H1 (cell line): ENCODE results near the gene TTLL5. TPM values are rescaled to one million over a fixed set of nuclear protein-coding genes. Genes with fewer than 3 reads are reported as not detected.

Source experiments
- CTCF ChIA-PET: fragments of 300-600 bp; sonication (Branson Sonifier 250); formaldehyde crosslinking; loops from one replicate; lab custom pipeline; 2021; ENCODE audit not compliant: partially characterized antibody; lab: Charles Lee
- POLR2A ChIA-PET: fragments of 300-600 bp; sonication (Branson Sonifier 250); formaldehyde crosslinking; loops from one replicate; lab custom pipeline; 2021; ENCODE audit warnings: inconsistent platforms; ENCODE audit not compliant: partially characterized antibody; lab: Charles Lee
- DNase-seq, 2 experiments: peaks; one replicate each; pipeline versions ENCODE4 v3.0.0 to v3.0.0-alpha.2; 2010 to 2022; ENCODE audit warnings: low spot score in 2 of 2, low read depth in 1 of 2, mixed read lengths in 1 of 2
- FAIRE-seq: peaks from 2 replicates; lab custom pipeline; 2011; peaks lifted over from hg19 to GRCh38; lab: Jason Lieb, UNC
- H2AFZ ChIP-seq: 2 replicates; pipeline ENCODE4 v1.8.1; 2012; ENCODE audit warnings: low read length, inconsistent platforms
- H2AK5ac ChIP-seq: 2 replicates; pipeline ENCODE4 v1.6.1; 2013; ENCODE audit warnings: low read depth, low read length
- H2BK120ac ChIP-seq: replicated peaks from 2 replicates; pipeline ENCODE3; 2013; ENCODE audit warnings: low read depth, low read length, inconsistent platforms
- H2BK12ac ChIP-seq: 2 replicates; pipeline ENCODE4 v1.6.1; 2013; ENCODE audit warnings: low read depth, low read length
- H2BK15ac ChIP-seq: 2 replicates; pipeline ENCODE4 v1.6.1; 2013; ENCODE audit warnings: low read length
- H2BK20ac ChIP-seq: 2 replicates; pipeline ENCODE4 v1.6.1; 2013; ENCODE audit warnings: low read length
- H2BK5ac ChIP-seq: 2 replicates; pipeline ENCODE4 v1.6.1; 2013; ENCODE audit warnings: low read depth, low read length
- H3K14ac ChIP-seq: 2 replicates; pipeline ENCODE4 v1.6.1; 2013; ENCODE audit warnings: inconsistent platforms; ENCODE audit not compliant: insufficient read length
- H3K18ac ChIP-seq: 2 replicates; pipeline ENCODE4 v1.6.1; 2013; ENCODE audit warnings: low read length; ENCODE audit errors: extremely low read depth
- H3K23ac ChIP-seq: 2 replicates; pipeline ENCODE4 v1.6.1; 2013; ENCODE audit warnings: inconsistent platforms; ENCODE audit not compliant: insufficient read length
- H3K23me2 ChIP-seq: 2 replicates; pipeline ENCODE4 v1.6.1; 2013; ENCODE audit warnings: low read depth, low read length
- H3K27ac ChIP-seq: 2 replicates; pipeline ENCODE4 v1.6.1; 2011; ENCODE audit warnings: low read depth, low read length, inconsistent platforms
- H3K27me3 ChIP-seq, 4 experiments: replicated peaks in 1 of 4; 1 replicate in 1 of 4; 2 replicates in 3 of 4; pipeline versions ENCODE4 v1.6.1 to v1.8.1; 2011 to 2013; ENCODE audit warnings: low read length in 3 of 4, mild to moderate bottlenecking in 3 of 4, inconsistent platforms in 2 of 4, mixed read lengths in 2 of 4, moderate library complexity in 1 of 4; ENCODE audit not compliant: control insufficient read depth in 3 of 4, insufficient read depth in 3 of 4; ENCODE audit errors: extremely low read depth in 1 of 4
- H3K36me3 ChIP-seq, 4 experiments: 2 replicates each; pipeline versions ENCODE4 v1.6.1 to v1.8.1; 2011 to 2013; ENCODE audit warnings: mild to moderate bottlenecking in 4 of 4, low read length in 3 of 4, moderate library complexity in 2 of 4, control low read depth in 1 of 4, inconsistent platforms in 1 of 4; ENCODE audit not compliant: insufficient read depth in 4 of 4, control insufficient read depth in 2 of 4
- H3K4ac ChIP-seq: replicated peaks from 2 replicates; pipeline ENCODE3; 2013; ENCODE audit warnings: low read length, low read depth, mixed read lengths, inconsistent platforms; ENCODE audit not compliant: insufficient read length
- H3K4me1 ChIP-seq, 4 experiments: replicated peaks in 1 of 4; 1 replicate in 1 of 4; 2 replicates in 3 of 4; pipeline versions ENCODE4 v1.6.1 to v1.8.1; 2011 to 2013; ENCODE audit warnings: low read length in 3 of 4, inconsistent platforms in 2 of 4, mixed read lengths in 1 of 4; ENCODE audit not compliant: insufficient read depth in 4 of 4, control insufficient read depth in 3 of 4
- H3K4me2 ChIP-seq, 2 experiments: 2 replicates each; pipeline versions ENCODE4 v1.6.1 to v1.8.1; 2011 to 2013; ENCODE audit warnings: low read depth in 2 of 2, low read length in 2 of 2, control low read depth in 1 of 2, inconsistent platforms in 1 of 2, mild to moderate bottlenecking in 1 of 2; ENCODE audit not compliant: insufficient read depth in 1 of 2
- H3K4me3 ChIP-seq, 4 experiments: fragments of 200-600, 300-600 bp in 1 of 4; sonication (generic), shearing (Covaris generic), sonication (Bioruptor Twin) in 1 of 4; 2 replicates each; pipeline versions ENCODE4 v1.5.1 to v1.8.1; 2011 to 2016; ENCODE audit warnings: low read length in 4 of 4, low read depth in 3 of 4, control low read depth in 2 of 4, inconsistent platforms in 2 of 4, mild to moderate bottlenecking in 2 of 4, mixed read lengths in 1 of 4, moderate library complexity in 1 of 4; ENCODE audit not compliant: insufficient read depth in 2 of 4; ENCODE audit errors: extremely low read depth in 1 of 4
- H3K56ac ChIP-seq: replicated peaks from 2 replicates; pipeline ENCODE3; 2013; ENCODE audit warnings: low read depth, mild to moderate bottlenecking, mixed read lengths, low read length, inconsistent platforms; ENCODE audit not compliant: insufficient read length
- H3K79me1 ChIP-seq: 2 replicates; pipeline ENCODE4 v1.6.1; 2013; ENCODE audit warnings: low read depth, low read length, control low read depth
- H3K79me2 ChIP-seq, 2 experiments: 2 replicates each; pipeline versions ENCODE4 v1.6.1 to v1.8.1; 2012 to 2013; ENCODE audit warnings: low read length in 2 of 2, mild to moderate bottlenecking in 2 of 2, inconsistent platforms in 1 of 2; ENCODE audit not compliant: insufficient read depth in 2 of 2, control insufficient read depth in 1 of 2
- H3K9ac ChIP-seq, 4 experiments: replicated peaks in 1 of 4; 1 replicate in 1 of 4; 2 replicates in 3 of 4; pipeline versions ENCODE4 v1.6.1 to v1.8.1; 2011 to 2013; ENCODE audit warnings: low read depth in 3 of 4, low read length in 3 of 4, control low read depth in 2 of 4, mild to moderate bottlenecking in 2 of 4, moderate library complexity in 2 of 4, inconsistent platforms in 1 of 4; ENCODE audit errors: extremely low read depth in 1 of 4
- H3K9me3 ChIP-seq, 2 experiments: 2 replicates each; pipeline versions ENCODE4 v1.6.1 to v1.8.1; 2012 to 2013; ENCODE audit warnings: mild to moderate bottlenecking in 2 of 2, moderate library complexity in 2 of 2, control low read depth in 1 of 2, inconsistent platforms in 1 of 2, low read depth in 1 of 2, low read length in 1 of 2, mixed read lengths in 1 of 2; ENCODE audit not compliant: insufficient read depth in 2 of 2
- H4K20me1 ChIP-seq, 2 experiments: replicated peaks in 1 of 2; 2 replicates each; pipeline versions ENCODE3 to v1.8.1; 2011 to 2013; ENCODE audit warnings: inconsistent platforms in 2 of 2, low read length in 2 of 2, mild to moderate bottlenecking in 1 of 2; ENCODE audit not compliant: insufficient read depth in 2 of 2, control insufficient read depth in 1 of 2
- H4K5ac ChIP-seq: 2 replicates; pipeline ENCODE4 v1.6.1; 2013; ENCODE audit warnings: low read length, low read depth, mixed read lengths, inconsistent platforms; ENCODE audit not compliant: insufficient read length
- H4K8ac ChIP-seq: 2 replicates; pipeline ENCODE4 v1.8.0; 2013; ENCODE audit warnings: mild to moderate bottlenecking, moderate library complexity, low read length, inconsistent platforms; ENCODE audit not compliant: insufficient read depth; ENCODE audit errors: extremely low read depth
- H4K91ac ChIP-seq: replicated peaks from 2 replicates; pipeline ENCODE3; 2013; ENCODE audit warnings: low read length, mixed read lengths, inconsistent platforms; ENCODE audit not compliant: insufficient read length
- ATF3 ChIP-seq: IDR thresholded peaks from 2 replicates; pipeline ENCODE4 v1.6.1; 2011; ENCODE audit warnings: low read depth, mild to moderate bottlenecking, low read length; ENCODE audit not compliant: insufficient read depth
- BCL11A ChIP-seq, 2 experiments: IDR thresholded peaks; one replicate each; pipeline ENCODE4 v1.6.1; 2011; ENCODE audit warnings: low read depth in 2 of 2, low read length in 2 of 2, mild to moderate bottlenecking in 2 of 2
- CEBPB ChIP-seq: IDR thresholded peaks from 2 replicates; pipeline ENCODE4 v1.6.1; 2012; ENCODE audit warnings: low read depth, low read length
- HDAC2 ChIP-seq, 2 experiments: fragments of 300-600 bp in 1 of 2; sonication (generic) in 1 of 2; IDR thresholded peaks; 2 replicates each; pipeline ENCODE4 v1.6.1; 2011 to 2012; ENCODE audit warnings: low read depth in 2 of 2, low read length in 2 of 2, mild to moderate bottlenecking in 2 of 2, moderate library complexity in 2 of 2, borderline replicate concordance in 1 of 2, inconsistent platforms in 1 of 2
- HDAC6 ChIP-seq: IDR thresholded peaks from one replicate; pipeline ENCODE4 v1.7.1; 2012; ENCODE audit warnings: low read depth, mild to moderate bottlenecking, inconsistent platforms, low read length, moderate library complexity
- JUN ChIP-seq: IDR thresholded peaks from 2 replicates; pipeline ENCODE4 v1.6.1; 2011; ENCODE audit warnings: low read depth, mild to moderate bottlenecking, improper control_type of control experiment, low read length
- MAFK ChIP-seq: IDR thresholded peaks from 2 replicates; pipeline ENCODE4 v1.6.1; 2012; ENCODE audit warnings: low read depth, mild to moderate bottlenecking, improper control_type of control experiment, low read length
- POLR2AphosphoS5 ChIP-seq: IDR thresholded peaks from 2 replicates; pipeline ENCODE4 v1.6.1; 2011; ENCODE audit warnings: low read depth, low read length
- SP1 ChIP-seq: IDR thresholded peaks from 2 replicates; pipeline ENCODE4 v1.6.1; 2011; ENCODE audit warnings: low read depth, low read length
- polyA plus RNA-seq, 7 experiments: library from polyadenylated mRNA; depleted of rRNA in 3 of 7; stranded (reverse) in 5 of 7; unstranded in 2 of 7; fragments of >200 nt in 5 of 7; fragments of 200-250 nt in 2 of 7; gene quantifications; 1 replicate in 5 of 7; 2 replicates in 1 of 7; 4 replicates in 1 of 7; pipeline versions ENCODE4 v1.2.1 to v1.2.3, GENCODE V29; 2011 to 2013; ENCODE audit warnings: missing spikeins in 2 of 7, mixed read lengths in 2 of 7
- total RNA-seq: library from RNA; stranded (reverse); fragmentation: NEBNext Ultra II Directional; extraction: Animal tissue kit (Norgen Biotek cat#: 25700); gene quantifications from 2 replicates; pipeline ENCODE4 v1.2.1, GENCODE V29; 2021

Gene TTLL5
- total and polyA plus RNA-seq, 2 of the 8 experiments (the other 6 are each of a cell fraction or from before 2014, with no cell fraction given): 16.1 to 45.9 TPM

GRCh38 chr14:75805646-75806045, 144.6 kb downstream of the TTLL5 start:
- no peak overlapping the region for H3K4me2 ChIP-seq
- H2AK5ac ChIP-seq: no peak overlapping the region
- H3K23ac ChIP-seq: no peak overlapping the region
- no peak overlapping the region for H4K8ac ChIP-seq
- no peaks in the 10 kb centered on the region for H4K20me1 ChIP-seq
- H3K27me3 ChIP-seq: no peaks in the 10 kb centered on the region
- no peak overlapping the region for H3K14ac ChIP-seq
- no peaks in the 10 kb centered on the region; the same call in 1 of the 2 replicates for H3K23me2 ChIP-seq
- no peaks in the 10 kb centered on the region for H3K79me1 ChIP-seq
- no peak overlapping the region for H2AFZ ChIP-seq
- H3K18ac ChIP-seq: no peak overlapping the region
- no peak overlapping the region for H4K91ac ChIP-seq
- no peak overlapping the region for H4K5ac ChIP-seq
- ChIA-PET POLR2A (no interaction called here), CTCF (interaction anchor here (0.6 to 0.8 kb wide), 2 partner anchors 173 to 201 kb away, joined by 3 to 4 read pairs; no protein-coding TSS in a partner anchor)
- peaks cover 0 to 2% (median 0%) of the 10 kb centered on the region in 4 experiments; a peak in 2 of 8 replicates for H3K36me3 ChIP-seq
- H3K27ac ChIP-seq: no peak overlapping the region
- H2BK5ac ChIP-seq: no peak overlapping the region
- no peak overlapping the region for H2BK20ac ChIP-seq
- DNase-seq (no peak), FAIRE-seq (no peak)
- TF ChIP-seq JUN (no peak), BCL11A (IDR thresholded peaks at IDR 0.05; ENCODE audit: low read depth in 2 of 2, low read length in 2 of 2) (no peak), ATF3 (no peak), POLR2AphosphoS5 (no peak), HDAC6 (no peak), HDAC2 (IDR thresholded peaks at IDR 0.05; ENCODE audit: borderline replicate concordance in 1 of 2, low read depth in 2 of 2, low read length in 2 of 2) (no peak), CEBPB (no peak), SP1 (no peak), MAFK (no peak)
- H3K4ac ChIP-seq: no peak overlapping the region
- no peaks in the 10 kb centered on the region for H3K79me2 ChIP-seq
- no peak overlapping the region for H3K9ac ChIP-seq
- H3K4me1 ChIP-seq: no peaks in the 10 kb centered on the region; a peak in 1 of 7 replicates
- H2BK120ac ChIP-seq: no peak overlapping the region
- H2BK15ac ChIP-seq: no peak overlapping the region
- no peak overlapping the region for H3K4me3 ChIP-seq
- no peak overlapping the region for H2BK12ac ChIP-seq
- H3K56ac ChIP-seq: no peak overlapping the region
- H3K9me3 ChIP-seq: no peaks in the 10 kb centered on the region
